PFSK-1 (cell line): Measurements from ENCODE around the gene SMIM22.

Source experiments
- FOXP2 ChIP-seq: optimal IDR thresholded peaks from 2 replicates; pipeline ENCODE3; 2011; ENCODE audit warnings: borderline replicate concordance, control low read depth, inconsistent platforms; ENCODE audit not compliant: insufficient read depth; ENCODE audit errors: extremely low read length, extremely low read depth
- POLR2AphosphoS5 ChIP-seq: IDR thresholded peaks from 2 replicates; pipeline ENCODE4 v1.6.1; 2012; ENCODE audit warnings: low read depth, mild to moderate bottlenecking, control low read depth, low read length, moderate library complexity
- SIN3A ChIP-seq: IDR thresholded peaks from 2 replicates; pipeline ENCODE4 v1.6.1; 2012; ENCODE audit warnings: mild to moderate bottlenecking, low read length, moderate library complexity, borderline replicate concordance; ENCODE audit not compliant: insufficient read depth
- TAF1 ChIP-seq: IDR thresholded peaks from 2 replicates; pipeline ENCODE4 v1.6.1; 2012; ENCODE audit warnings: low read length, control low read depth, borderline replicate concordance; ENCODE audit not compliant: insufficient read depth
- TF ChIP-seq, protein P1 (sequence below), 2 experiments: IDR thresholded peaks; 2 replicates each; pipeline versions ENCODE4 v1.6.1 to v1.8.0; 2011 to 2012; ENCODE audit warnings: low read depth in 2 of 2, low read length in 2 of 2, control low read depth in 1 of 2, inconsistent platforms in 1 of 2, mild to moderate bottlenecking in 1 of 2, moderate library complexity in 1 of 2; ENCODE audit not compliant: insufficient read depth in 1 of 2

The SMIM22 gene

DNA sequence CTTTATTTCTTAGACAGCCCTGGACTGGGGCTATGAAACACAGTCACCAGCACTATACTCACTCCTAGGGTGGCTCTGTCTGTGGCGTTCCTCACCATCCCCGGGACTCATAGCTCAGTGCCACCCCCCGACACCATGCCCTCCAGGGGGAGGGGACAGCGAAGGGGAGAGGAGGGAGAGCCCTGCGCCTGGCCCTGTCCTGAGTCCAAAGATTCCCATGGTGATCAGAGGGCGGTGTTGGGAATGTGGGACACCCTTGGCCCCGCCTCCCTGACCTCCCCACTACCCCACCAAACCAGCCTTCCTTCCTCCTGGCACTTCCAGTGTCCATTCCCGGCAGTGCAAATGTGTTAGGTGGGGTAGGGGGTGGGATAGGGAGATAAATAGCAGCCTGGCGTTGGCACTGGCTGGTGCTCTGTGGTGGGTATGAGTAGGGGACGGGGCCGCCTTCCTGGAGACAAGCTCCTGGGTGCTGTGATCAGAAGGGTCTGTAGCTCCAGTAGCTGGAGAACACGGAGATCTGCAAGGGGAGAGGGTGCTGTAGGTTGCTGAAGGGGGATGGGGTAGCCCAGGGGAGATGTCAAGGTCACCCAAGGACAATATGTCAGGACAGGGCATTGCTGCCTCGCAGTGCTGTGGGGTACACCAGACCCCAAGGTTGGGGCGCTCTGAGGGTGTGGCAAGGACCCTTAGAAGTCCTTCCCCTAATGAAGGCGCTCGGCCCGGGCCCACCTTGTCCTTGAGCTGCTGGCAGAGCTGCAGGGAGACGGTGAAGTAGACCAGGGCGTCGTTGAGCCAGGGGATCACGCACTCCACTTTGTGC, 2.0 kb downstream of the SMIM22 start:
- TF ChIP-seq POLR2AphosphoS5 = no peak
- TF ChIP-seq, protein P1, sequence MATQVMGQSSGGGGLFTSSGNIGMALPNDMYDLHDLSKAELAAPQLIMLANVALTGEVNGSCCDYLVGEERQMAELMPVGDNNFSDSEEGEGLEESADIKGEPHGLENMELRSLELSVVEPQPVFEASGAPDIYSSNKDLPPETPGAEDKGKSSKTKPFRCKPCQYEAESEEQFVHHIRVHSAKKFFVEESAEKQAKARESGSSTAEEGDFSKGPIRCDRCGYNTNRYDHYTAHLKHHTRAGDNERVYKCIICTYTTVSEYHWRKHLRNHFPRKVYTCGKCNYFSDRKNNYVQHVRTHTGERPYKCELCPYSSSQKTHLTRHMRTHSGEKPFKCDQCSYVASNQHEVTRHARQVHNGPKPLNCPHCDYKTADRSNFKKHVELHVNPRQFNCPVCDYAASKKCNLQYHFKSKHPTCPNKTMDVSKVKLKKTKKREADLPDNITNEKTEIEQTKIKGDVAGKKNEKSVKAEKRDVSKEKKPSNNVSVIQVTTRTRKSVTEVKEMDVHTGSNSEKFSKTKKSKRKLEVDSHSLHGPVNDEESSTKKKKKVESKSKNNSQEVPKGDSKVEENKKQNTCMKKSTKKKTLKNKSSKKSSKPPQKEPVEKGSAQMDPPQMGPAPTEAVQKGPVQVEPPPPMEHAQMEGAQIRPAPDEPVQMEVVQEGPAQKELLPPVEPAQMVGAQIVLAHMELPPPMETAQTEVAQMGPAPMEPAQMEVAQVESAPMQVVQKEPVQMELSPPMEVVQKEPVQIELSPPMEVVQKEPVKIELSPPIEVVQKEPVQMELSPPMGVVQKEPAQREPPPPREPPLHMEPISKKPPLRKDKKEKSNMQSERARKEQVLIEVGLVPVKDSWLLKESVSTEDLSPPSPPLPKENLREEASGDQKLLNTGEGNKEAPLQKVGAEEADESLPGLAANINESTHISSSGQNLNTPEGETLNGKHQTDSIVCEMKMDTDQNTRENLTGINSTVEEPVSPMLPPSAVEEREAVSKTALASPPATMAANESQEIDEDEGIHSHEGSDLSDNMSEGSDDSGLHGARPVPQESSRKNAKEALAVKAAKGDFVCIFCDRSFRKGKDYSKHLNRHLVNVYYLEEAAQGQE (IDR thresholded peaks at IDR 0.05; ENCODE audit: insufficient read depth in 1 of 2, low read depth in 2 of 2, low read length in 2 of 2) = no peak
- no peak for TF ChIP-seq TAF1
- no peak for TF ChIP-seq SIN3A
- TF ChIP-seq FOXP2 = no peak

DNA sequence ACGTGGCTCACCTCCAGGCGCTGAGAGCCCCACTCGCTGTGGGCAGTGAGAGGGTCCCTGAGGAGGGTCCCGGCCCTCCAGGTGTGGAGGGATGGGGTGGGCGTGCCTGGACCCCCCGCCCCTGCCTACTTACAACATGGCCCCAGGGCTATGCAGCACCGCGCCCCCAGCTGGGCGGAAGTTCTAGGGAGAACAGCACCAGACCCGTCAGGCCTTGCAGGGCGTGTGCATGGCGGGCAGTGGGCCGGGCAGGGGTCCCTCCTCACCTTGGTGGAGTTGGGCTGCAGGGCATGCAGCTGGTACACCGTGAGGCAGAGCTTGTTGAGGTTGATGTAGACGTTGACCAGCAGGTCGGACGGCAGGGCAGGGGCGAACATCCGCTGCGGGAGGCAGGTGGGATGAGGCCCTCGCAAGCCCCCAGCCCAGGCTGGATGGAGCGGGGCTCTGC, 2.7 kb downstream of the SMIM22 start:
- TF ChIP-seq SIN3A = no peak
- no peak for TF ChIP-seq FOXP2
- TF ChIP-seq TAF1 = no peak
- TF ChIP-seq, protein P1 (IDR thresholded peaks at IDR 0.05; ENCODE audit: insufficient read depth in 1 of 2, low read depth in 2 of 2, low read length in 2 of 2) = no peak
- TF ChIP-seq POLR2AphosphoS5 = no peak

DNA sequence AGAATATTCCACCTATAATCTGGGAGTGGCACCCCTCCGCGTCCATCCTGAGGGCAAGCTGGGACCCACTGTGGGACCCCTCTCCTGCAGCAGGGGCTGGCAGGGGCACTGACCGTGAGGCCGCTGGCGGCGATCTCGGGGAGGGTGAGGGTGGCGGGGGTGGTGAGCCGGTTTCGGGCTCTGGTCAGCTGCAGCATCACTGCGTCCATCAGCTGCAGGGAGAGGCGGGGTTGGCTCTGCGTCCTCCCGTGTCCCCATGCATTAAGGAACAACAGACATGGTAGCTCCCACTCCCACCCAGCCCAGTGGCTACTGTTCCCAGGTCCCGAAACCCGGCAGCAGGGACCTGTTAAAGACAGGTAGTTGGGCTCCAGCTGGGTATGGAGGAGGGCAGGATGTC, 3.3 kb downstream of the SMIM22 start:
- TF ChIP-seq, protein P1 (IDR thresholded peaks at IDR 0.05; ENCODE audit: insufficient read depth in 1 of 2, low read depth in 2 of 2, low read length in 2 of 2) = no peak
- TF ChIP-seq FOXP2 = no peak

DNA sequence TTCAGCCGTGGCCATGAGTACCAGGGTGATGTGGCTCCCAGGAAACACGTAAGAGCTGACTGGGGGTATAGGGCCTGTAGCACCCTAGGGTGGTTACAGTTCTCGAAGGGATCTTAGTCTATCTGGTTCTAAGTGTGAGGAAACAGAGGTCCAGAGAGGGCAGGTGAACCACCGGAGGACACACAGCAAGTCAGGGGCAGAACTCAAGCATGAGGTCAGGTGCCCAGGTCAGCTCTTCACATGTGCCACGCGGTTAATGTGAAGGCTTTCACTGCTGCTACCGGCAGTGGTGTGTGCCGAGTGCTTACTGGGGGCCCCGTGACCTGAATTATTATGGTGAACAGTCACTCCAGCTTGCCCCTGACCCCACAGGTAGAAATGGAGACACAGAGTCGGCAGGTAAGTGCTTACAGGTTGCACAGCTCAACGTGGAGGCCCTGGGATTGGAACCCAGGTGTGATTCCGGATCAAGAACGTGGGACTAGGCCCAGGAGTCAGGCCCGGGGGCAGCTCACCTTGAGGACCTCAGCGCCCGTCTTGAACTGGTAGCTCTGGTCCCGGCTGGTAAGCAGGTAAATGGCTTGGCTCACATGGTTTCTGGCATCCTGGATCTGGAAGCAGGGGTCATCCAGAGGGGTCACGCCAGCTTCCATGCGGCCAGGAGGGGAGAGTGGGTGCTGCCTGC, 4.1 kb downstream of the SMIM22 start:
- no peak for TF ChIP-seq FOXP2
- no peak for TF ChIP-seq POLR2AphosphoS5
- TF ChIP-seq, protein P1 (IDR thresholded peaks at IDR 0.05; ENCODE audit: insufficient read depth in 1 of 2, low read depth in 2 of 2, low read length in 2 of 2) = no peak
- no peak for TF ChIP-seq TAF1
